Measurements from ENCODE around the gene PSMD8. TPM values are rescaled to one million over a fixed set of nuclear protein-coding genes. Genes with fewer than 3 reads are reported as not detected.

Gene PSMD8
- total and polyA plus RNA-seq, 4 donors: 89.3 to 134 (median 119) TPM

DNA sequence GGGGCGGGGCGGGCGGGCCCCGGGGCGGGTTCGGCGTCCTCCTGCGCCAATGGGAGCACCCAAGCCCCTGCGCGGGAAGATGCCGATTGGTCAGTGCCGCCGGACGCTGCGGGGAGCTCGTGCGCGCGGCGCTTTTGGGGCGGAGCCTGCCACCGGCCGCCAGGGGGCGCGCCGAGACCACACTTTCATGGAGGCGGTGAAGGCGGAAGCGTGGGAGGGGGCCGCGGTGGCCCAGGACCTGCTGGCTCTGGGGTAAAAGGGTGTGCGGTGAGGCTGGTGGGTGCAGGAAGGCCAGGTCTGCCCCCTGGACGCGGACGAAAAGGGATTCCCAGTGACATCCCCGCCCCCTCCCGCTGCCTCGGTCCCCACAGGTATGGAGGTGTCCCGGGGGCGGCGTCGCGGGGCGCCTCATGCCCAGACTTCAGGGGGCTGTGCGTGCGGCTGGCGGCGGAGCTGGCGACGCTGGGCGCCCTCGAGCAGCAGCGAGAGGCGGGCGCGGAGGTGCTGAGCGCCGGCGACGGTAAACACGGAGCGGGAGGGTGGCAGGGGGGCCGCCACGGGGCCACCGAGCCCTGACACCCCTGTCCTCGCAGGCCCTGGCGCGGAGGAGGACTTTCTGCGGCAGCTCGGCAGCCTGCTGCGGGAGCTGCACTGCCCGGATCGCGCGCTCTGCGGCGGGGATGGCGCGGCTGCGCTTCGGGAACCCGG is 28.8 kb downstream of the PSMD8 start, which contains the start of gene FAM98C:
Gene FAM98C (plus strand): TSS at position 127 of the 708 bp plus-strand sequence. CDS start 61 bp downstream, at position 188.
- H3K4me3 ChIP-seq (ENCODE audit: low read depth in 1 of 3, low read length in 3 of 3): peak within 1 kb of the TSS; percentile 49 to 95 (median 78)
- H3K36me3 ChIP-seq (ENCODE audit: control insufficient read depth in 4 of 4, insufficient read depth in 3 of 4, low read depth in 1 of 4, low read length in 3 of 4): peaks cover 0 to 6% (median 2%) of the 10 kb centered on the region in 4 donors
- peaks cover 0 to 7% (median 3%) of the 10 kb centered on the region in 4 donors for H3K4me1 ChIP-seq (ENCODE audit: control insufficient read depth in 4 of 4, insufficient read depth in 4 of 4, low read length in 3 of 4)
- TF ChIP-seq HNF4G (IDR thresholded peaks at IDR 0.05): no peak
- no peak for TF ChIP-seq NR2F2 (IDR thresholded peaks at IDR 0.05)
- TF ChIP-seq, protein P1, sequence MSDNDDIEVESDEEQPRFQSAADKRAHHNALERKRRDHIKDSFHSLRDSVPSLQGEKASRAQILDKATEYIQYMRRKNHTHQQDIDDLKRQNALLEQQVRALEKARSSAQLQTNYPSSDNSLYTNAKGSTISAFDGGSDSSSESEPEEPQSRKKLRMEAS (IDR thresholded peaks at IDR 0.05): no peak
- TF ChIP-seq YY1 (IDR thresholded peaks at IDR 0.05): no peak
- TF ChIP-seq FOXA2 (IDR thresholded peaks at IDR 0.05): no peak
- TF ChIP-seq HNF4A (conservative IDR thresholded peaks at IDR 0.05): no peak
- TF ChIP-seq RXRA (IDR thresholded peaks at IDR 0.05): no peak
- TF ChIP-seq GABPA (IDR thresholded peaks at IDR 0.05 in 1 of 2, conservative IDR thresholded peaks at IDR 0.05 in 1 of 2): peak in 1 of 2 donors; percentile 41
- no peak for TF ChIP-seq FOXA1 (IDR thresholded peaks at IDR 0.05)
- TF ChIP-seq JUND (IDR thresholded peaks at IDR 0.05): no peak
- peak; percentile 67 for TF ChIP-seq SP1 (IDR thresholded peaks at IDR 0.05)
- TF ChIP-seq, protein P2, sequence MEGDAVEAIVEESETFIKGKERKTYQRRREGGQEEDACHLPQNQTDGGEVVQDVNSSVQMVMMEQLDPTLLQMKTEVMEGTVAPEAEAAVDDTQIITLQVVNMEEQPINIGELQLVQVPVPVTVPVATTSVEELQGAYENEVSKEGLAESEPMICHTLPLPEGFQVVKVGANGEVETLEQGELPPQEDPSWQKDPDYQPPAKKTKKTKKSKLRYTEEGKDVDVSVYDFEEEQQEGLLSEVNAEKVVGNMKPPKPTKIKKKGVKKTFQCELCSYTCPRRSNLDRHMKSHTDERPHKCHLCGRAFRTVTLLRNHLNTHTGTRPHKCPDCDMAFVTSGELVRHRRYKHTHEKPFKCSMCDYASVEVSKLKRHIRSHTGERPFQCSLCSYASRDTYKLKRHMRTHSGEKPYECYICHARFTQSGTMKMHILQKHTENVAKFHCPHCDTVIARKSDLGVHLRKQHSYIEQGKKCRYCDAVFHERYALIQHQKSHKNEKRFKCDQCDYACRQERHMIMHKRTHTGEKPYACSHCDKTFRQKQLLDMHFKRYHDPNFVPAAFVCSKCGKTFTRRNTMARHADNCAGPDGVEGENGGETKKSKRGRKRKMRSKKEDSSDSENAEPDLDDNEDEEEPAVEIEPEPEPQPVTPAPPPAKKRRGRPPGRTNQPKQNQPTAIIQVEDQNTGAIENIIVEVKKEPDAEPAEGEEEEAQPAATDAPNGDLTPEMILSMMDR (IDR thresholded peaks at IDR 0.05; ENCODE audit: low read depth, low read length, missing input control): peak; percentile 94
- TF ChIP-seq EGR1 (IDR thresholded peaks at IDR 0.05; ENCODE audit: low read depth in 2 of 2): no peak
- TF ChIP-seq, protein P3, sequence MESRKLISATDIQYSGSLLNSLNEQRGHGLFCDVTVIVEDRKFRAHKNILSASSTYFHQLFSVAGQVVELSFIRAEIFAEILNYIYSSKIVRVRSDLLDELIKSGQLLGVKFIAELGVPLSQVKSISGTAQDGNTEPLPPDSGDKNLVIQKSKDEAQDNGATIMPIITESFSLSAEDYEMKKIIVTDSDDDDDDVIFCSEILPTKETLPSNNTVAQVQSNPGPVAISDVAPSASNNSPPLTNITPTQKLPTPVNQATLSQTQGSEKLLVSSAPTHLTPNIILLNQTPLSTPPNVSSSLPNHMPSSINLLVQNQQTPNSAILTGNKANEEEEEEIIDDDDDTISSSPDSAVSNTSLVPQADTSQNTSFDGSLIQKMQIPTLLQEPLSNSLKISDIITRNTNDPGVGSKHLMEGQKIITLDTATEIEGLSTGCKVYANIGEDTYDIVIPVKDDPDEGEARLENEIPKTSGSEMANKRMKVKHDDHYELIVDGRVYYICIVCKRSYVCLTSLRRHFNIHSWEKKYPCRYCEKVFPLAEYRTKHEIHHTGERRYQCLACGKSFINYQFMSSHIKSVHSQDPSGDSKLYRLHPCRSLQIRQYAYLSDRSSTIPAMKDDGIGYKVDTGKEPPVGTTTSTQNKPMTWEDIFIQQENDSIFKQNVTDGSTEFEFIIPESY (IDR thresholded peaks at IDR 0.05): no peak
- TF ChIP-seq, protein P4, sequence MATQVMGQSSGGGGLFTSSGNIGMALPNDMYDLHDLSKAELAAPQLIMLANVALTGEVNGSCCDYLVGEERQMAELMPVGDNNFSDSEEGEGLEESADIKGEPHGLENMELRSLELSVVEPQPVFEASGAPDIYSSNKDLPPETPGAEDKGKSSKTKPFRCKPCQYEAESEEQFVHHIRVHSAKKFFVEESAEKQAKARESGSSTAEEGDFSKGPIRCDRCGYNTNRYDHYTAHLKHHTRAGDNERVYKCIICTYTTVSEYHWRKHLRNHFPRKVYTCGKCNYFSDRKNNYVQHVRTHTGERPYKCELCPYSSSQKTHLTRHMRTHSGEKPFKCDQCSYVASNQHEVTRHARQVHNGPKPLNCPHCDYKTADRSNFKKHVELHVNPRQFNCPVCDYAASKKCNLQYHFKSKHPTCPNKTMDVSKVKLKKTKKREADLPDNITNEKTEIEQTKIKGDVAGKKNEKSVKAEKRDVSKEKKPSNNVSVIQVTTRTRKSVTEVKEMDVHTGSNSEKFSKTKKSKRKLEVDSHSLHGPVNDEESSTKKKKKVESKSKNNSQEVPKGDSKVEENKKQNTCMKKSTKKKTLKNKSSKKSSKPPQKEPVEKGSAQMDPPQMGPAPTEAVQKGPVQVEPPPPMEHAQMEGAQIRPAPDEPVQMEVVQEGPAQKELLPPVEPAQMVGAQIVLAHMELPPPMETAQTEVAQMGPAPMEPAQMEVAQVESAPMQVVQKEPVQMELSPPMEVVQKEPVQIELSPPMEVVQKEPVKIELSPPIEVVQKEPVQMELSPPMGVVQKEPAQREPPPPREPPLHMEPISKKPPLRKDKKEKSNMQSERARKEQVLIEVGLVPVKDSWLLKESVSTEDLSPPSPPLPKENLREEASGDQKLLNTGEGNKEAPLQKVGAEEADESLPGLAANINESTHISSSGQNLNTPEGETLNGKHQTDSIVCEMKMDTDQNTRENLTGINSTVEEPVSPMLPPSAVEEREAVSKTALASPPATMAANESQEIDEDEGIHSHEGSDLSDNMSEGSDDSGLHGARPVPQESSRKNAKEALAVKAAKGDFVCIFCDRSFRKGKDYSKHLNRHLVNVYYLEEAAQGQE (IDR thresholded peaks at IDR 0.05): no peak
- TF ChIP-seq, protein P5, sequence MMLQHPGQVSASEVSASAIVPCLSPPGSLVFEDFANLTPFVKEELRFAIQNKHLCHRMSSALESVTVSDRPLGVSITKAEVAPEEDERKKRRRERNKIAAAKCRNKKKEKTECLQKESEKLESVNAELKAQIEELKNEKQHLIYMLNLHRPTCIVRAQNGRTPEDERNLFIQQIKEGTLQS (IDR thresholded peaks at IDR 0.05): no peak
- peak; percentile 80 to 86 for TF ChIP-seq RAD21 (IDR thresholded peaks at IDR 0.05)
- TF ChIP-seq TAF1 (conservative IDR thresholded peaks at IDR 0.05): no peak
- no peaks in the 10 kb centered on the region for H3K27me3 ChIP-seq (ENCODE audit: control insufficient read depth in 4 of 4, insufficient read depth in 4 of 4, low read length in 3 of 4)
- DNase-seq (ENCODE audit: low spot score): peak; percentile 98
- H3K9me3 ChIP-seq (ENCODE audit: control insufficient read depth in 4 of 4, low read length in 3 of 4): no peaks in the 10 kb centered on the region
- under 1% methylated on average over 82 of the region's 82 CpGs for WGBS
- H3K27ac ChIP-seq (ENCODE audit: low read depth in 1 of 2, low read length in 2 of 2): peak within 1 kb of the TSS; percentile 52 to 67
- peak within 1 kb of the TSS; percentile 76 to 81 for H3K9ac ChIP-seq (ENCODE audit: low read depth in 1 of 2, low read length in 2 of 2)

All from liver (tissue), 9 donors.